Right lobe of liver (tissue), 6 donors: ENCODE data around the gene DIAPH2. TPM values are rescaled to one million over a fixed set of nuclear protein-coding genes. Genes with fewer than 3 reads are reported as not detected.

Experiments
- ATAC-seq, 4 donors: fragments of 200-7000 bp; cut with Tn5 transposase; one replicate each; pipeline ENCODE4 v1.9.1; 2020; ENCODE audit warnings: mild to moderate bottlenecking in 4 of 4, moderate library complexity in 4 of 4
- DNase-seq, 3 donors: peaks; one replicate each; pipeline ENCODE4 v3.0.0-alpha.2; 2020
- H3K27ac ChIP-seq, 3 donors: fragments of 200-600 bp; one replicate each; pipeline ENCODE4 v1.8.0; 2022
- H3K27me3 ChIP-seq, 2 donors: fragments of 200-600 bp; one replicate each; pipeline ENCODE4 v1.8.0; 2022
- H3K36me3 ChIP-seq, 4 donors: fragments of 200-600 bp; sonication (generic) in 1 of 4; one replicate each; pipeline versions ENCODE4 v1.5.1 to v1.8.0; 2017 to 2022; ENCODE audit warnings: control low read depth in 1 of 4
- H3K4me1 ChIP-seq, 4 donors: fragments of 200-600 bp; sonication (generic) in 1 of 4; one replicate each; pipeline versions ENCODE4 v1.5.1 to v1.8.0; 2017 to 2022; ENCODE audit warnings: control low read depth in 1 of 4
- H3K4me3 ChIP-seq, 3 donors: fragments of 200-600 bp; one replicate each; pipeline ENCODE4 v1.8.0; 2022
- H3K9me3 ChIP-seq, 4 donors: fragments of 200-600 bp; sonication (generic) in 1 of 4; one replicate each; pipeline versions ENCODE4 v1.5.1 to v1.8.0; 2017 to 2022; ENCODE audit warnings: control low read depth in 1 of 4
- CTCF ChIP-seq, 4 donors: fragments of 200-600 bp in 3 of 4; fragments of 450-650 bp in 1 of 4; IDR thresholded peaks; one replicate each; pipeline versions ENCODE4 v1.5.1 to v1.8.0; 2016 to 2022; ENCODE audit warnings: antibody characterized with exemption in 4 of 4, mild to moderate bottlenecking in 2 of 4
- POLR2A ChIP-seq: fragments of 450-650 bp; IDR thresholded peaks from one replicate; pipeline ENCODE4 v1.6.1; 2017; ENCODE audit warnings: antibody characterized with exemption, mild to moderate bottlenecking
- WGBS: methylation state at CpG from one replicate; pipeline ENCODE4 v1.1.6; 2018; ENCODE audit warnings: low coverage, low lambda C conversion rate; ENCODE audit not compliant: insufficient coverage; ENCODE audit errors: missing lambda C conversion rate; 5-methylcytosine and 5-hydroxymethylcytosine counted together
- intact Hi-C, 2 donors: fragments of 100-400 bp; cut with DNase I; formaldehyde crosslinking; loops; one replicate each; pipeline versions ENCODE4 v1.11.2 to v1.14.1; 2022
- total RNA-seq, 6 experiments: library from RNA; depleted of rRNA in 2 of 6; stranded (reverse); fragments of >200 nt in 2 of 6; fragmentation: NEBNext Ultra II Directional in 3 of 6; extraction: Animal tissue kit (Norgen Biotek cat#: 25700) in 3 of 6; gene quantifications; one replicate each; pipeline versions ENCODE4 v1.1.0 to v1.2.4, GENCODE V29; 2016 to 2023
- donor health status: DM: no; HTN: yes; CAD: no.
- donor health status: DM: no; HTN: no; CAD: no.
- donor health status: DM: no; HTN: no; CAD: no.
- donor health status: DM: no; HTN: yes; CAD: no.
- donor health status: DM: no; HTN: yes; CAD: no.

Gene DIAPH2
- total RNA-seq, 6 experiments from 2014 or later = 10.6 to 20.0 (median 16.4) TPM

- Histone ChIP-seq H3K27me3 (no peaks in the 10 kb centered on the region), H3K4me1 (no peaks in the 10 kb centered on the region), H3K9me3 (no peaks in the 10 kb centered on the region), H3K4me3 (no peak overlapping the region), H3K27ac (no peak overlapping the region), H3K36me3 (no peaks in the 10 kb centered on the region)
- ATAC-seq (no peak), DNase-seq (no peak)
- TF ChIP-seq CTCF (IDR thresholded peaks at IDR 0.05) (no peak), POLR2A (no peak)
- WGBS = 45% methylated on average over 2 of the region's 2 CpGs
- intact Hi-C loops = no loop called here
Observed at GRCh38 chrX:97189668-97190067, 505.0 kb downstream of the DIAPH2 start.

- no peaks in the 10 kb centered on the region for H3K36me3 ChIP-seq
- DNase-seq (no peak), ATAC-seq (no peak)
- 78% methylated on average over 2 of the region's 2 CpGs for WGBS
- no peak overlapping the region for H3K4me3 ChIP-seq
- intact Hi-C loops = no loop called here
- H3K27me3 ChIP-seq = no peaks in the 10 kb centered on the region
- H3K9me3 ChIP-seq = no peaks in the 10 kb centered on the region
- no peak overlapping the region for H3K27ac ChIP-seq
- no peak for TF ChIP-seq CTCF (IDR thresholded peaks at IDR 0.05)
- no peak for TF ChIP-seq POLR2A
- no peaks in the 10 kb centered on the region for H3K4me1 ChIP-seq
Observed at GRCh38 chrX:97199501-97199900, 514.9 kb downstream of the DIAPH2 start.

GRCh38 chrX:97200454-97200853 lies 515.8 kb downstream of the DIAPH2 start:
- Histone ChIP-seq H3K27me3 (no peaks in the 10 kb centered on the region), H3K36me3 (no peaks in the 10 kb centered on the region), H3K27ac (no peak overlapping the region), H3K4me3 (no peak overlapping the region), H3K9me3 (no peaks in the 10 kb centered on the region), H3K4me1 (no peaks in the 10 kb centered on the region)
- ATAC-seq = no peak
- no peak for DNase-seq
- WGBS = no CpG with 5 or more reads among the region's 9 CpGs
- intact Hi-C loops = no loop called here
- TF ChIP-seq POLR2A (no peak), CTCF (IDR thresholded peaks at IDR 0.05) (no peak)

GRCh38 chrX:97210501-97210900 lies 525.9 kb downstream of the DIAPH2 start:
- no peak overlapping the region for H3K27ac ChIP-seq
- H3K9me3 ChIP-seq = no peaks in the 10 kb centered on the region
- no peaks in the 10 kb centered on the region for H3K4me1 ChIP-seq
- H3K27me3 ChIP-seq = no peaks in the 10 kb centered on the region
- no peak overlapping the region for H3K4me3 ChIP-seq
- TF ChIP-seq CTCF (IDR thresholded peaks at IDR 0.05) = no peak
- TF ChIP-seq POLR2A = no peak
- DNase-seq = no peak
- no peak for ATAC-seq
- H3K36me3 ChIP-seq = no peaks in the 10 kb centered on the region
- WGBS = 64% methylated on average over 2 of the region's 2 CpGs
- intact Hi-C loops = no loop called here

- Histone ChIP-seq H3K9me3 (no peaks in the 10 kb centered on the region), H3K36me3 (no peaks in the 10 kb centered on the region), H3K27ac (no peak overlapping the region), H3K4me1 (no peaks in the 10 kb centered on the region), H3K27me3 (no peaks in the 10 kb centered on the region), H3K4me3 (no peak overlapping the region)
- TF ChIP-seq POLR2A (no peak), CTCF (IDR thresholded peaks at IDR 0.05) (no peak)
- 75% methylated on average over 1 of the region's 1 CpG for WGBS
- ATAC-seq = no peak
- intact Hi-C loops = no loop called here
- DNase-seq = no peak
Observed at GRCh38 chrX:97211070-97211469, 526.4 kb downstream of the DIAPH2 start.
